A549 (cell line): Measurements from ENCODE around the gene NRXN3. TPM values are rescaled to one million over a fixed set of nuclear protein-coding genes. Genes with fewer than 3 reads are reported as not detected.

Experiments
- ATAC-seq, 2 experiments: fragments of 200-7000 bp in 1 of 2; fragments of >200 bp in 1 of 2; cut with Nextera tagmentation in 1 of 2; cut with Tn5 transposase in 1 of 2; 3 replicates each; pipeline versions ENCODE4 v1.8.0 to v1.9.1; 2018 to 2020; ENCODE audit warnings: mild to moderate bottlenecking in 1 of 2, moderate library complexity in 1 of 2
- CTCF ChIA-PET: fragments of 300-600 bp; sonication (Branson Sonifier 250); formaldehyde crosslinking; extraction: SDS; loops from one replicate; lab custom pipeline; 2021; ENCODE audit warnings: antibody characterized with exemption, inconsistent platforms; lab: Yijun Ruan, JAX
- POLR2A ChIA-PET: fragments of 350-600 bp; formaldehyde crosslinking; extraction: SDS; loops from one replicate; lab custom pipeline; 2021; ENCODE audit warnings: antibody characterized with exemption, inconsistent platforms; lab: Yijun Ruan, JAX
- DNase-seq, 2 experiments: peaks; one replicate each; pipeline versions ENCODE4 v3.0.0 to v3.0.0-alpha.2; 2011 to 2016; ENCODE audit warnings: low read depth in 1 of 2, low spot score in 1 of 2
- FAIRE-seq: peaks from 2 replicates; lab custom pipeline; 2011; peaks lifted over from hg19 to GRCh38; lab: Jason Lieb, UNC
- H3K27ac ChIP-seq, 2 experiments: fragments of >200 bp; sonication (Bioruptor Twin); formaldehyde crosslinking; 3 replicates each; pipeline ENCODE4 v1.5.1; 2016 to 2017
- H3K4me1 ChIP-seq: fragments of >200 bp; sonication (Bioruptor Twin); formaldehyde crosslinking; 3 replicates; pipeline ENCODE4 v1.6.1; 2016
- H3K4me2 ChIP-seq: fragments of >200 bp; sonication (Bioruptor Twin); formaldehyde crosslinking; 3 replicates; pipeline ENCODE4 v1.6.1; 2016
- H3K4me3 ChIP-seq: fragments of >200 bp; sonication (Bioruptor Twin); formaldehyde crosslinking; 3 replicates; pipeline ENCODE4 v1.5.1; 2016
- H3K9me3 ChIP-seq: fragments of >200 bp; sonication (Bioruptor Twin); formaldehyde crosslinking; 3 replicates; pipeline ENCODE4 v1.6.1; 2016
- ATOH8 ChIP-seq: fragments of 250-450 bp; sonication (Bioruptor Pico); IDR thresholded peaks from 2 replicates; pipeline ENCODE4 v1.5.0; 2020; ENCODE audit warnings: low read depth, mild to moderate bottlenecking, moderate library complexity
- CBX2 ChIP-seq: fragments of 200-600 bp; sonication (generic); IDR thresholded peaks from 2 replicates; pipeline ENCODE4 v1.6.1; 2016; ENCODE audit warnings: low read depth, mild to moderate bottlenecking, borderline replicate concordance
- CBX8 ChIP-seq: fragments of 200-600 bp; sonication (generic); IDR thresholded peaks from 2 replicates; pipeline ENCODE4 v1.6.1; 2016
- CHD2 ChIP-seq: fragments of 150-350 bp; IDR thresholded peaks from 2 replicates; pipeline ENCODE4 v1.6.1; 2014; ENCODE audit warnings: low read length; ENCODE audit not compliant: partially characterized antibody
- CTCF ChIP-seq: fragments of >200 bp; sonication (Bioruptor Twin); formaldehyde crosslinking; IDR thresholded peaks from 3 replicates; pipeline ENCODE4 v1.5.1; 2016
- E2F6 ChIP-seq: IDR thresholded peaks from 2 replicates; pipeline ENCODE4 v1.6.1; 2012; ENCODE audit warnings: low read depth, borderline replicate concordance
- EHF ChIP-seq: fragments of 250-450 bp; sonication (Bioruptor Pico); IDR thresholded peaks from 2 replicates; pipeline ENCODE4 v1.5.0; 2020; ENCODE audit warnings: mild to moderate bottlenecking
- ELK1 ChIP-seq: fragments of 150-350 bp; IDR thresholded peaks from 2 replicates; pipeline ENCODE4 v1.6.1; 2014; ENCODE audit warnings: low read depth, mild to moderate bottlenecking, low read length
- ESRRA ChIP-seq: fragments of 150-350 bp; IDR thresholded peaks from 2 replicates; pipeline ENCODE4 v1.6.1; 2014; ENCODE audit warnings: mild to moderate bottlenecking, low read length, borderline replicate concordance
- FOSB ChIP-seq: fragments of 250-450 bp; sonication (Bioruptor Pico); IDR thresholded peaks from 2 replicates; pipeline ENCODE4 v1.5.0; 2020; ENCODE audit warnings: mild to moderate bottlenecking, moderate library complexity
- GATA3 ChIP-seq: IDR thresholded peaks from 2 replicates; pipeline ENCODE4 v1.6.1; 2012; ENCODE audit warnings: borderline replicate concordance
- HDAC2 ChIP-seq: fragments of 200-600 bp; sonication (generic); IDR thresholded peaks from 2 replicates; pipeline ENCODE4 v1.6.1; 2016
- HOXB13 ChIP-seq: fragments of 250-450 bp; sonication (Bioruptor Pico); IDR thresholded peaks from 2 replicates; pipeline ENCODE4 v1.5.0; 2020; ENCODE audit warnings: low read depth, mild to moderate bottlenecking, moderate library complexity
- HOXB5 ChIP-seq: fragments of 250-450 bp; sonication (Bioruptor Pico); IDR thresholded peaks from 2 replicates; pipeline ENCODE4 v1.5.0; 2020; ENCODE audit warnings: mild to moderate bottlenecking, moderate library complexity
- JUNB ChIP-seq: fragments of >200 bp; sonication (Bioruptor Twin); formaldehyde crosslinking; IDR thresholded peaks from 2 replicates; pipeline ENCODE4 v1.6.1; 2016
- KDM1A ChIP-seq: fragments of 200-600 bp; sonication (generic); IDR thresholded peaks from 2 replicates; pipeline ENCODE4 v1.6.1; 2016; ENCODE audit warnings: low read depth, mild to moderate bottlenecking
- MAX ChIP-seq: IDR thresholded peaks from 2 replicates; pipeline ENCODE4 v1.6.1; 2012
- MAZ ChIP-seq: fragments of 150-350 bp; IDR thresholded peaks from 2 replicates; pipeline ENCODE4 v1.6.1; 2014; ENCODE audit warnings: antibody characterized with exemption, low read depth, low read length, borderline replicate concordance
- MYC ChIP-seq: IDR thresholded peaks from 2 replicates; pipeline ENCODE4 v1.6.1; 2012; ENCODE audit warnings: mild to moderate bottlenecking, inconsistent platforms, low read length, improper control_type of control experiment, borderline replicate concordance
- NPAS2 ChIP-seq: fragments of 250-450 bp; sonication (Bioruptor Pico); IDR thresholded peaks from 2 replicates; pipeline ENCODE4 v1.8.0; 2022; ENCODE audit warnings: mild to moderate bottlenecking, moderate library complexity, borderline replicate concordance
- PHF8 ChIP-seq: fragments of 200-600 bp; sonication (generic); IDR thresholded peaks from 2 replicates; pipeline ENCODE4 v1.6.1; 2016; ENCODE audit warnings: low read depth, mild to moderate bottlenecking, antibody characterized with exemption, moderate library complexity, borderline replicate concordance
- RARB ChIP-seq: fragments of 250-450 bp; sonication (Bioruptor Pico); IDR thresholded peaks from 2 replicates; pipeline ENCODE4 v1.8.0; 2021; ENCODE audit warnings: mild to moderate bottlenecking, moderate library complexity
- RCOR1 ChIP-seq: fragments of 150-350 bp; IDR thresholded peaks from 2 replicates; pipeline ENCODE4 v1.6.1; 2014; ENCODE audit warnings: antibody characterized with exemption, low read length, low read depth
- RNF2 ChIP-seq: fragments of 200-600 bp; sonication (generic); IDR thresholded peaks from 2 replicates; pipeline ENCODE4 v1.6.1; 2016; ENCODE audit warnings: low read depth, mild to moderate bottlenecking, antibody characterized with exemption, moderate library complexity, borderline replicate concordance
- SREBF2 ChIP-seq: fragments of 450-650 bp; IDR thresholded peaks from 2 replicates; pipeline ENCODE4 v1.6.1; 2014; ENCODE audit warnings: mild to moderate bottlenecking, moderate library complexity
- TP53 ChIP-seq: fragments of 250-450 bp; sonication (Bioruptor Pico); IDR thresholded peaks from 2 replicates; pipeline ENCODE4 v1.5.0; 2021; ENCODE audit warnings: mild to moderate bottlenecking, moderate library complexity
- USF2 ChIP-seq: fragments of 450-650 bp; IDR thresholded peaks from 2 replicates; pipeline ENCODE4 v1.6.1; 2014; ENCODE audit warnings: antibody characterized with exemption
- ZC3H11A ChIP-seq: fragments of 450-650 bp; IDR thresholded peaks from 2 replicates; pipeline ENCODE4 v1.6.1; 2014; ENCODE audit warnings: antibody characterized with exemption, mild to moderate bottlenecking
- ZFP36 ChIP-seq: fragments of 450-650 bp; IDR thresholded peaks from 2 replicates; pipeline ENCODE4 v1.6.1; 2014; ENCODE audit warnings: borderline replicate concordance; ENCODE audit not compliant: partially characterized antibody
- WGBS: methylation state at CpG from one replicate; pipeline ENCODE4 v1.1.6; 2017; ENCODE audit errors: missing lambda C conversion rate; 5-methylcytosine and 5-hydroxymethylcytosine counted together
- polyA plus RNA-seq, 4 experiments: library from polyadenylated mRNA; depleted of rRNA in 3 of 4; stranded (reverse); fragments of >200 nt; fragmentation: RNase III in 1 of 4; extraction: RNeasy Plus Mini Kit Qiagen cat#74134 plus additional on column Dnase treatment in 1 of 4; gene quantifications; 2 replicates in 3 of 4; 3 replicates in 1 of 4; pipeline ENCODE4 v1.2.3, GENCODE V29; 2011 to 2017

NRXN3 gene
- polyA plus RNA-seq, 2 of the 4 experiments (the other 2 are of a cell fraction): 0.62 to 2.3 TPM

- Histone ChIP-seq H3K9me3 (no peaks in the 10 kb centered on the region), H3K4me3 (no peak overlapping the region), H3K4me1 (no peaks in the 10 kb centered on the region), H3K27ac (no peak overlapping the region), H3K4me2 (no peak overlapping the region)
- 12% methylated on average over 4 of the region's 4 CpGs for WGBS
- CTCF ChIA-PET: no interaction called here
- DNase-seq (no peak), ATAC-seq (no peak), FAIRE-seq (no peak)
- POLR2A ChIA-PET: no interaction called here
- no peak for TF ChIP-seq ELK1
- no peak for TF ChIP-seq ZFP36
- no peak for TF ChIP-seq RCOR1
- no peak for TF ChIP-seq MAX
Observed at GRCh38 chr14:79881299-79881698, 1711.1 kb downstream of the NRXN3 start.

GRCh38 chr14:79890527-79890926, 1720.4 kb downstream of the NRXN3 start:
- H3K4me1 ChIP-seq: no peaks in the 10 kb centered on the region

GRCh38 chr14:79896009-79896408, 1725.8 kb downstream of the NRXN3 start:
- CTCF ChIA-PET: no interaction called here
- 0 out of 3 replicates have a peak, but pooled peaks cover 3% of the 10 kb centered on the region for H3K9me3 ChIP-seq
- 36% methylated on average over 1 of the region's 1 CpG for WGBS

More at GRCh38 chr14:79890527-79890926, 1720.4 kb downstream of the NRXN3 start:
- no peak for TF ChIP-seq CTCF
- no peak for TF ChIP-seq HDAC2
- TF ChIP-seq MAZ: no peak
- TF ChIP-seq JUNB: no peak
- TF ChIP-seq ZFP36: no peak
- no peak for TF ChIP-seq PHF8
- TF ChIP-seq ESRRA: no peak
- no peak for TF ChIP-seq RARB (CRISPR knock-in tag)
- no peak for TF ChIP-seq NPAS2 (CRISPR knock-in tag)
- no peak for TF ChIP-seq KDM1A
- no peak for TF ChIP-seq GATA3
- no peak for TF ChIP-seq ATOH8 (CRISPR knock-in tag)
- no peak for TF ChIP-seq RNF2
- FAIRE-seq: no peak
- no peak for DNase-seq
- ChIA-PET POLR2A (no interaction called here), CTCF (no interaction called here)
- H3K27ac ChIP-seq: no peak overlapping the region
- no peaks in the 10 kb centered on the region for H3K9me3 ChIP-seq
- ATAC-seq: no peak
- H3K4me2 ChIP-seq: no peak overlapping the region
- H3K4me3 ChIP-seq: no peak overlapping the region
- 15% methylated on average over 4 of the region's 4 CpGs for WGBS

More at GRCh38 chr14:79896009-79896408, 1725.8 kb downstream of the NRXN3 start:
- H3K27ac ChIP-seq: no peak overlapping the region
- POLR2A ChIA-PET: no interaction called here
- TF ChIP-seq MYC (no peak), FOSB (CRISPR knock-in tag) (no peak), CBX8 (no peak), CBX2 (no peak), ZC3H11A (no peak), HOXB13 (no peak), RNF2 (no peak), E2F6 (no peak), RCOR1 (no peak), USF2 (no peak), CHD2 (no peak), HOXB5 (CRISPR knock-in tag) (no peak), SREBF2 (no peak), EHF (CRISPR knock-in tag) (no peak), ZFP36 (no peak), TP53 (CRISPR knock-in tag) (no peak), MAZ (no peak), HDAC2 (no peak)
- ATAC-seq (no peak), DNase-seq (no peak), FAIRE-seq (no peak)
- H3K4me2 ChIP-seq: no peak overlapping the region
- no peak overlapping the region for H3K4me3 ChIP-seq
- no peaks in the 10 kb centered on the region for H3K4me1 ChIP-seq
